PC-9 (cell line): ENCODE results near the gene CTCF.

ENCODE experiments used
- CTCF ChIP-seq: fragments of 200-600 bp; sonication (generic); conservative IDR thresholded peaks from 2 replicates; pipeline ENCODE4 v1.6.1; 2017; ENCODE audit warnings: mixed run types, antibody characterized with exemption, mild to moderate bottlenecking, moderate library complexity
- EZH2 ChIP-seq: fragments of 200-600 bp; sonication (generic); IDR thresholded peaks from 2 replicates; pipeline ENCODE4 v1.8.0; 2017; ENCODE audit warnings: antibody characterized with exemption, low read depth

GRCh38 chr16:67676939-67677338, 114.6 kb downstream of the CTCF start:
- no peak for TF ChIP-seq CTCF
- TF ChIP-seq EZH2, result no peak
